ENCODE results near the gene HOXC6.

DNA sequence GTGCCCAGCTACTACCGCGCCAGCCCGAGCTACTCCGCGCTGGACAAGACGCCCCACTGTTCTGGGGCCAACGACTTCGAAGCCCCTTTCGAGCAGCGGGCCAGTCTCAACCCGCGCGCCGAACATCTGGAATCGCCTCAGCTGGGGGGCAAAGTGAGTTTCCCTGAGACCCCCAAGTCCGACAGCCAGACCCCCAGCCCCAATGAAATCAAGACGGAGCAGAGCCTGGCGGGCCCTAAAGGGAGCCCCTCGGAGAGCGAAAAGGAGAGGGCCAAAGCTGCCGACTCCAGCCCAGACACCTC, 42.6 kb upstream of the HOXC6 start:
- TF ChIP-seq, protein P1, sequence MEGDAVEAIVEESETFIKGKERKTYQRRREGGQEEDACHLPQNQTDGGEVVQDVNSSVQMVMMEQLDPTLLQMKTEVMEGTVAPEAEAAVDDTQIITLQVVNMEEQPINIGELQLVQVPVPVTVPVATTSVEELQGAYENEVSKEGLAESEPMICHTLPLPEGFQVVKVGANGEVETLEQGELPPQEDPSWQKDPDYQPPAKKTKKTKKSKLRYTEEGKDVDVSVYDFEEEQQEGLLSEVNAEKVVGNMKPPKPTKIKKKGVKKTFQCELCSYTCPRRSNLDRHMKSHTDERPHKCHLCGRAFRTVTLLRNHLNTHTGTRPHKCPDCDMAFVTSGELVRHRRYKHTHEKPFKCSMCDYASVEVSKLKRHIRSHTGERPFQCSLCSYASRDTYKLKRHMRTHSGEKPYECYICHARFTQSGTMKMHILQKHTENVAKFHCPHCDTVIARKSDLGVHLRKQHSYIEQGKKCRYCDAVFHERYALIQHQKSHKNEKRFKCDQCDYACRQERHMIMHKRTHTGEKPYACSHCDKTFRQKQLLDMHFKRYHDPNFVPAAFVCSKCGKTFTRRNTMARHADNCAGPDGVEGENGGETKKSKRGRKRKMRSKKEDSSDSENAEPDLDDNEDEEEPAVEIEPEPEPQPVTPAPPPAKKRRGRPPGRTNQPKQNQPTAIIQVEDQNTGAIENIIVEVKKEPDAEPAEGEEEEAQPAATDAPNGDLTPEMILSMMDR (IDR thresholded peaks at IDR 0.05): no peak
- TF ChIP-seq POLR2AphosphoS5 (IDR thresholded peaks at IDR 0.05): no peak
- TF ChIP-seq POLR2A (IDR thresholded peaks at IDR 0.05): no peak
- TF ChIP-seq EP300 (IDR thresholded peaks at IDR 0.05; ENCODE audit: low read depth): no peak
